Stimulated activated CD4-positive, alpha-beta T cell treated with anti-CD3 and anti-CD28 coated beads, Interleukin-4, amount 100 ng/mL, for 24 hours (primary cell): ENCODE measurements around the gene DOK1.

Experiments used
- DNase-seq: peaks from one replicate; pipeline ENCODE4 v3.0.0-alpha.2; 2020

Gene DOK1

DNA sequence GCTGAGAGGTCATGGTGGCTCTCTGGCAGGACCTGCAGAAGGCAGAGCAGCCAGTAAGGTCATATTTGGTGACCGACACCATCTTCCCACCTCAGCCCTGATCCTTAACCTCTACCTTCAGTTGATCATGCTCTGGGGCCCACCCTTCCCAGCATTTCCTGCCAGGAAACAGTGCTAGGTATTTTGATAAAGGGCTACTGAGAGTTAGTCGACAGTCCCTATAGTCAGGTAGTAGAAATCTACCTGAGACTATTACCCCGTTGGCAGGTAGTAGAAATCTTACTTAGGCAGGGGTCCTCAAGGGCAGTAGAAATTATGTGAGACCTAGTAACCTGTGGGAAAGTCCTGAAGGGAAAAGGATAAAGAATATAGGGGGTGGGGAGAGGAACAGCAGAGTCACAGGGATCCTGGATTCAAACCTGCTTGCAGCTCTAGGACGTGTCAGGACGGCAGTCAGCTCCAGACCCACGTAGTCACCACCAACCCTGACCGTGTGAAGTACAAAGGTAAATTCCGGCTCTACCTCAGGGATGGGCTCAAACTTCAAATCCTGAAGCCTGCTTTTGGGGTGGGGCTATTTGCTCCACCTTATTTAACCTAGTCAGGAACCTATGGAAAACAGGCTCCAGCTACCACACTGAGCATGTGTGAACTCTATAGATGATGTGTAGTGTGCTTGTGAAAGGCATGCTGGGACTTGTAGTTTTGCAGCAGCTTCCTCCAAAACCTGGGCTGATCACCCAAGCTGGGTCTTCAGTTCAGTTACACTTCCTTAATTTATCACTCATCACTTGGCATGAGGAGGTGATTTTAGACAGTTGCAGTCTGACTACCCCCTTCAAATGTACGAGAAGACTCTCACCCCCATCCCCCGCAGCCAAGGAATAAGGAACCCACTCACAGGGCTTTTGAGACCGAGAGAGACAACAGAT, 28.5 kb upstream of the DOK1 start, which contains the start of gene DQX1:
TSS of gene DQX1 (minus strand) at position 515 of the 932 bp plus-strand sequence. CDS start at position 13, 502 bp downstream.
- DNase-seq: no peak

DNA sequence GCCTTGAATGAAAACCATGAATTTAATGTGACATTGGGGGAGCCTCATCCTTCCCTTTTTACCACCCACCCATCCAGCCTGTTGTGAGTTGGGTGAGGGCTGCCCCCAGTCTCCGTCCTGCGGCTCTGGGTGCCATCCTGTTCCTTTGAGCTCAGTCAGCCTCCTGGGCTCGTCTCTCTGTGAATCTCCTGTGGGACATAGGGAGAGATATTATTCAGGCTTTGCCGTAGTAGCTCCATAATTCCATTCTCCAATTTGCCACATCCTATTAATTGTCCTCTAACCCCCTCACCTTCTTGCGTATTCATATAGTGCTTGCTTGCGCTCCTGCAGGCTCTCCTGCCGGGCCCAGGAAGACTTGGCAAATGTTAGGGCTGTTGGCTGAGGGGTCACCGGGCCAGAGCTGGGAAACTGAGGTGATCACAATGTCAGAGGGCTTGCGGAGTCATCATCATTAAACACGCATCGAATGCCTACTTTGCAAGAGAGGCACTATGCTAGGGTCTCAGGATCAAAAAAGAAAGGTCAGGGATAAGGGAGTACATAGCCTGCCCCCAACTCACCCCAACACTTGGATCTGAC, 27.8 kb upstream of the DOK1 start:
- DNase-seq: no peak

DNA sequence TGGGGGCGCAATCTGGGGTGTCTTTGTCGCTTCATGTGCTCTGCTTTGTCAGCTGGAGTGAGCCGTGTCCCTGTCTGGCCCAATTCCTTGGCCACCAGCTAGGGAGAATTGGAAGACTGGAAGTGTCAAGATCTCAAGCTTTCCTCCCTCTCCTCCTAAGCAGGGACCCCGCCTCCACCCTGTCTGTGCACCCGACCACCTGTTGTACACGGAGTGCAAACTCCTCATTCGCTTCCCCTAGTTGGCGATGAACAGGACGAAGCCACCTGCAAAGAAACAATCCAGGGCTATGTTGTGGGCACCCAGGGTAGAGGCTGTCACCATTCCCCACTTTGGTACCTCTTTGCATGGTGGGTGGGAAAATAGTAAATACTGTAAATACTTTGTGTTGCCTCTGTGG, 26.8 kb upstream of the DOK1 start:
- no peak for DNase-seq

DNA sequence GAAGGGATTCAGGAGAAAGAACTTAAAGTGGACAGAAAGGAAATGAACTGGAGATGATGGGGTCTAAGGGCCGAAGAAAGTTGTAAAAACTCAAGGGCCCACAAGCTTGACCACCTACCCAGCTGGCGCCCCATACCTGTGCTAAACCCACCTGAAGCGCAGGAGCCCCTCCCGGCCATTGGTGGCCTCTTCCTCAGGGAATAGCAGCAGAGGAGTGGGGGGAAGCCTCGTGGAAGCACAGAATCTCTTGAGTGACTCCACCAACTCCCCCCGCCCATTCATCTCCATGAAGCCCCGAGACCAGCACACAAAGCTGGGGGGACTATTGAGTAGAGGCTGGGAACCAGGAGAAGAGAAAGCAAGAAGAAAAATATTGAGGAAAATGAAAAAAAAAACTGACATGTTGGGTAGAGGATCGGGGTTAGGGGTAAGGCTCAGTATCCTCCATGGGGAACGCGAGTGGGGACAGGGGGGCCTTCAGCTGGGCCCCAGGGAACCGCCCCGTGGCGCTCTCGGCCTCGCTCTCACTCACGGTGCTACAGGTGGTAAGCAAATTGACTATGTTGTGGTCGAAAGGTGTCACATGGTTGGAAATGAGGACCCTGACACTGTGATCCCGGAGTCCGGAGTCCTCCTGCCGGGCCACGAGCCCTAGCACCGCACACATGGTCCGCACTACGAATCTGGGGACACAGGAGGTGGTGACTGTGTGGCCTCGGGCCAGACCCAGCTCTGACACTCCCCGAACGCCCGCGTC, 25.7 kb upstream of the DOK1 start:
- DNase-seq: no peak

DNA sequence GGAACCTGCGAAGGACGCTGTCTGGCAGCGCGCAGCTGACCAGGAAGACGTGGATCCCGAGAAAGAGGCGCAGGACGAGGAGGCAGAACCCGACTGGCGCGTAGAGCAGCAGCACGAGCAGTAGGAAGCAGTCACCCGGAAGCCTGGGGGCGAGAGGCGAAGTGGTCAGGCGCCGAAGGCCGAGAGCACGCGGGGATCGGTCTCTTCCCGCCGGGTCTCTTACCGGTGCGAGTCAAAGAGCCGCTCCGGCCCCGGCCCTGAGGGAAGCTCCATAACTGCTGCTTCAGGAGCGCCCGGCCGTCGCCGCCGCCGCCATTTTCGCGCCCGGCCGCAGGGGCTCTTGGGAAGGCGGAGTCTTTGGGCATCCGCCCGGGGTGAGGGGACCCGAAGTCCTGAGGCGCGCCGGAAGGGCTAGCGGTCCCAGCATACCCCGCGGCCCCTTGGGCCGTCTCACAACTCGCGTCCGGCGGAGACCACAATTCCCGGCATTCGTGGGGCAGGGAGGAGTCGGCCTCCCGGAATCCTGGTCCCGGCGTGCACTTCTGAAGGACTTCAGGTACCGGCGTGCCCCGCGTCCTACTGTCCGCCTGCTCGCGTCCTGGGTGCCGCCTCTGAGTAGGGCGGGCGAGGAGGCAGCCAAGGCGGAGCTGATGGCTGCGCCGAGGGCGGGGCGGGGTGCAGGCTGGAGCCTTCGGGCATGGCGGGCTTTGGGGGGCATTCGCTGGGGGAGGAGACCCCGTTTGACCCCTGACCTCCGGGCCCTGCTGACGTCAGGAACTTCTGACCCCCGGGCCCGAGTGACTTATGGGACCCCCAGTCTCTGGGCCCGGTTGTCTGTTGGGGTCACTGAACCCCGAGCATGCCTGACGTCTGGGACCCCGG, 24.9 kb upstream of the DOK1 start, which contains the start of the genes AUP1 and HTRA2:
TSS of gene AUP1 (minus strand) at position 350 of the 882 bp plus-strand sequence. CDS start at position 273, 77 bp downstream.
TSS of gene HTRA2 (plus strand) at position 577 of the 882 bp plus-strand sequence. CDS start at position 651, 74 bp downstream.
- peak; percentile 94 for DNase-seq

DNA sequence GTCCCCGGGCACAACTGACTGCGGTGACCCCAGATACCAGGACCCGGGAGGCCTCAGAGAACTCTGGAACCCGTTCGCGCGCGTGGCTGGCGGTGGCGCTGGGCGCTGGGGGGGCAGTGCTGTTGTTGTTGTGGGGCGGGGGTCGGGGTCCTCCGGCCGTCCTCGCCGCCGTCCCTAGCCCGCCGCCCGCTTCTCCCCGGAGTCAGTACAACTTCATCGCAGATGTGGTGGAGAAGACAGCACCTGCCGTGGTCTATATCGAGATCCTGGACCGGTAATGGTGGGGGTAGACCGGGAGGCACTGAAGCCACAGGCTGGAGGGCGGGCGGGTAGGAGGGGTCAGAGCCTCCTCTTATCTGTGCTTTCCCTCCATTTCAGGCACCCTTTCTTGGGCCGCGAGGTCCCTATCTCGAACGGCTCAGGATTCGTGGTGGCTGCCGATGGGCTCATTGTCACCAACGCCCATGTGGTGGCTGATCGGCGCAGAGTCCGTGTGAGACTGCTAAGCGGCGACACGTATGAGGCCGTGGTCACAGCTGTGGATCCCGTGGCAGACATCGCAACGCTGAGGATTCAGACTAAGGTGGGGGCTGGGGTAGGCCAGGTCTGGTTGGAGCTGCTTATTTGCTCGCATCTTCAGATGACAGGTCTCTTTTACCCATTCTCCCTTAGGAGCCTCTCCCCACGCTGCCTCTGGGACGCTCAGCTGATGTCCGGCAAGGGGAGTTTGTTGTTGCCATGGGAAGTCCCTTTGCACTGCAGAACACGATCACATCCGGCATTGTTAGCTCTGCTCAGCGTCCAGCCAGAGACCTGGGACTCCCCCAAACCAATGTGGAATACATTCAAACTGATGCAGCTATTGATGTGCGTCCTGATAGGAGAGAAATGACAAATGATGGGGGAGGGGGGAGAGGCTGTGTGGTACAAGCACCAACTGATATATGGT, 24.0 kb upstream of the DOK1 start:
- DNase-seq: peak; percentile 44

DNA sequence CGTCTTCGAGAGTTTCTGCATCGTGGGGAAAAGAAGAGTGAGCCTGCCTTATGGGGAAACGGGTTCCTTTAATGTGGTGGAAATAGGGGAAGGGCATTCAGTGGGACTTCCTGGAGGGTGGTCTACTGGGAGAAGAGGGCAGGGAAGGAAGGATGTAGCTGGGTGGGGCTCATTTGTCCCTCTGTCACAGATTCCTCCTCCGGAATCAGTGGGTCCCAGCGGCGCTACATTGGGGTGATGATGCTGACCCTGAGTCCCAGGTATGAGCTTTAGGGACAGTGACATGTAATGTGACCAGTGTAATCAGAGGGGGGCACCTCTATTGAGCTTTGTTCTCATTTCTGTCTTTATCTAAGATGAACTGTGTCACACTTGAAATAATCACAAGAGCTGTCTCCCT, 22.9 kb upstream of the DOK1 start:
- no peak for DNase-seq

DNA sequence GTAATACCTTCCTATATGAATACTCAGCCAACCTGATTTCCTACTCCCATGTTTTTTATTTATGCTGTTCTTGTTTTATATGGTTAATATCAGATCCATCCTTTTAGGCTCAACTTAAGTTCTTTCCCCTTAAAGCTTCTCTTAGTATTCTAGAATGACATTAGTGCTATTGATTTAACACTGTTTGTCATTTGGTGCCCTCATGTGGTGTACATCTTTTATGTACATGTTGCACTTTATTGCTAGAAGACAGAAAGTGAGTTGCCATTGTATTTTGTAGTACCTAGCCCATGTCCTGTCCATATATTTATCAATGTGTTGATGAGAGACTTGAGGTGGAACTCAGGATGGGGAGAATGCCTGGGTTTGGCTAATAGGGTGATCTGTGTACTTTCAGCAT, 22.3 kb upstream of the DOK1 start:
- DNase-seq: no peak

DNA sequence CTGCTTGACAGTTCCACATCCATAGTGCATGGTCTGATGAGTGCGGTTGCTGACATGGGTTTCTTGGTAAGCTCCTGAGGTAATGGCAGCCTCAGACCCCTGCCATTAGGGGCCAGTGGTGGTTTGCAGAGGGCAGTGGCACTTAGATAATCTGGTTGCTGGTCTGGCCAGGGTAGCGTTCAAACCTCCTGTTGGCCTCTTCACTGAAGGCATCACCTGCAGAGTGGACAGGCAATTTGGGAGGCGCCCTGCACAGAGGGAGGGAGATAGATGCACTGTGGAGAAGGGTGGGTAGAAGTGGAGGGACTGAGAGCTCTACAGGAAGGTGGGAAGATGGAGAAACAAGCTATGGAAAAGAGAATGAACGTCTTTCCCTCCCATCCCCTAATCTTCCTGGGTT, 21.1 kb upstream of the DOK1 start:
- no peak for DNase-seq

DNA sequence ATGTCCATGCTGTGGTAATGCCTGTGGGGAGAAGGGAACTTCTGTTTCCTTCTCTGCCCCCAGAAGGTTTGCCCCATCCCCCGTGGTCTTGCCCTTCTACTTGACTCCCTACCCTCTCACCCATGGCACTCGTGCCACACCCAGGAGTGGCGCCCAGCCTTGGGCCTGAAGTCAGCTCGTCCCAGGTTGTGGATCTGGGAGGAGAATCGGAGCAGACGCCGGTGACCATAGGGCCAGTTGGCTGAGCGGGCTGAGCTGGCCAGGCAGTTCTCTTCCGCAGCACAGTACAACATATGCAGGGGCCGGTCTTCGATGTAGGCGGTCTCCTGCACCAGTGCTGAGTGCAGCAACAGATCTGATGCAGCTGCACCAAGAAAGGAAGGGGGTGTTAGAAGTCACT, 20.1 kb upstream of the DOK1 start:
- DNase-seq: no peak

DNA sequence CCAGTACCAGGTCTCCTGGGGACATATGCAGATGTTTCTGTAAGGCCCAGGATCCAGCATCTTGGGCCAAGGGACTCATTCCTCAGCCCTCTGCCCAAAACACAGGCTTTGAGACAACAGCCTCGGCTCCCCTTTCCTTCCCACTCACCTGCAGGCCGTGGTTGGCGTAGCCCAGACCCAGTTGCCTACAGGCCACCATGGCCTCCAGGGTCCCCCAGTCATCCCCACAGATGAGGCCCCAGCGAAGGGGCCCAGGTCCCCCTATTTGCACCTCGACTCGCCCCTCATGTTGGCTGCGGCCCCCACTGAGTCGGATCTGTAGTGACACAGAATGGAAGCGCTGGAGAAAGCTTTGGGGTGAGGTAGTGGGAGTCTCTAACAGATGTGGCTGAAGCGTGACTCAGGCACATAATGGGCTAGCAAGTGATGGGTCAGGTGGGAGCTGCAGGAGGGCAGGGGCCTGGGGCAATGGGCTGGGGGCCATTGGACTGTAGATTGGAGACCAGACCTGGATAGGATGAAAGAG, 19.0 kb upstream of the DOK1 start:
- no peak for DNase-seq

DNA sequence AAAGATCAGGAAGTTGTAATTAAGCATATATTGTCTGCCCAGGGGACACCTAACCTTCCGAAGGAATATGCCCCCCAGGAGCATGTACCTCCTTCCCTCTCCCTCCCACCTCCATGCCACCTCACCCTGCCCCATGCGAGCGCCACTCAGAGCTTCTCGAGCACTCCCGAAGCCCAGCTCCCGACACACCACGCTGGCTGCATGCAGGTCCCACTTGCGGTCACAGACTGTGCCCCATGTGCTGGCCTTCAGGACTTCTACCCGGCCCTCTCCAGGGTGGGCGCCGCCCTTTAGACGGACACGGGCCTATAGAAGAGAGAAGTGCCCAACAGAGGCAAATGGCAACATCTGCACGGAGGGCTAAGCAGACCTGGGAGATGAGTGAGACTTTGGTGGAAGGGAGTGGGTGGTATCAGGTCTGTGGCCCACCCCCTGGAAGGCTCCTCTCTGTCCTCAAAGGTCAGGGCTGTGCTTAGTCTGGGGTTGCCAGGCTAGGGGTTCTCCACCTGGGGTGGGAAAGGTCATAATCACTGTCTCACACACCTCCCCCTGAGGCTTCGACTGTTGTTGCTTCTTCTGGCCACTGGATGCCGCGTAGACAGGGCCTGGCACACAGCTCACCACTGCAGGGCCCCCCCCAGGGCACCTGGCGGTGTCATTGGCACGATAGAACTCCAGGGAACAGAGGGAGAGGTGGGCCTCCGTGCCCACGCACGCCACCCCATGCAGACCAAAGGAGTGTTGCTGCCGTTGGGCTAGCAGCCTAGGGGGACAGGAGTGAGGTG, 18.2 kb upstream of the DOK1 start:
- no peak for DNase-seq

DNA sequence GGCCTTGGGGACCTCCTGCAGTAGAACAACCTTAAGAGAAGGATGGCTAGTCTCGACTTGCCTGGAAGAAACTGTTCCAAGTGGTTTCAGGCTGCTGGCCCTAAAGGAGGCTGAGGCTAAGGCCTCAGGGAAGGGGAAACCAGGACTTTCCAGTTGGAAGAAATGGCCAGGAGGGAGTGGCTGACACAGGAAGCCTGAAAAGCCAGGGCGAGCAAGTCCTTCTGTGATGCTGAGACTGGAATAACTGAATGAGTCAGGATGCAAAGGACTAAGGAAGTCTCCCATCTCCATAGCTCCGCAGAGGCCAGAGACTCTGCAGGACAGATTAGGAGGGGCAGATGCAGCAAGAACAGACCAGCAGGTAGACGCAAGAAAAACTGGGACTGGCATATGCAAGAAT, 17.4 kb upstream of the DOK1 start:
- DNase-seq: no peak

DNA sequence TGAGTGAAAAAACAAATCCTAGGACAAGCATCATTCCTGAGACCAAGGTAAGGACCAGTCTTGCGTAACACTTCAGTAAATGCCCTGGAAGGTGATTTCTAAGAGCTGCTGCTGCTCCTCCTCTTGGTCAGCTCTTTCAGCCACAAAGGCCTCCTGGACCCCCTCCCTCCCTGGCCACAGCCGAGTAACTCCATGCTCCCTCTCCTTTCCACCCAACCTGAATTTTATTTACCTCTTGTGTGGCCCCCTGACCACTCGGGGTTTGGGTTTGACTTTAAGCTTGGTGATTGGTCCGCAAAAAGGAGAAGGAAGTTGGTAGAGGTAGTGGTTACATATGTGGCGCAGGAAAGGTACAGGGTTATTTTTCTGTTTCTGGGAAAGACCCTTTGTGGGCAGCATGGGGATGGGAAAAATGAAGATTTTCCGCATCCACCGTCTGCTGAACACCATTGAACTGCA, 15.6 kb upstream of the DOK1 start:
- DNase-seq: no peak

DNA sequence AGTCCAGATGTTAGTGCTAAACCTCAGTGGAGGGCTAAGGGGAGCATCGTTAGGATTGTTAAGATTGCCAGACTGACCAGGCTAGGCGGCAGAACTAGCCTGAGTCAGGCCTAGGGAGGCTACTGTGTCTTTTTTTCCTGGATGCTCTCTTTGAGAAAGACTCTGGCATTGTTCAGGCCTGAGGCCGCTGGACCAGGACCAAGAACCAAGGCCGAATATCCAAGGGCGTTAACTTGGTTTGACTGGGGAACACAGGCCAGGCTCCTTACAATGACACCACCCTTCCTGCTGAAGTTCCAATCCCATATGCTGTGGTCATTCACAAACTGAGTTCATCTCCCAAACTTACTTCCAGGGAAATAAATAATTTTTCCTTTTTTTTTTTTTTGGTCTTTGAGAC, 14.2 kb upstream of the DOK1 start:
- no peak for DNase-seq

DNA sequence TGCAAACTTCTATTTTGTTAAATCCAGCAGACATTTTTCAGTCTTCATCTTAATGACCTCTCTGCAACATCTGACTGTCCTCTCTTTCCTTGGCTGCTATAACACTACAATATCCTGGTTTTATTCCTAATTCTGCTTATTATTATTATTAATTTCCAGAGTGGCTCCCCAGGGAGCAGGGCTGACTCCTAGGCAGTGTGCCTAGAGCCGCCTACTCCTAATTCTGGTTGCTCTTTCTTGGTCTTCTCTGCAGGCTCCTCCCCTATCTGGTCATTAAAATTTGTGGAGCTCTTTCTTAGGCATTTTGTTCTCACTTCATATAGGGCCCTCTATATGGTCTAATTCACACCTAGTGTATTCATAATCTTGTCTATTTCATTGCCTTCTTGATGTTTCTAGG, 11.5 kb upstream of the DOK1 start:
- no peak for DNase-seq

DNA sequence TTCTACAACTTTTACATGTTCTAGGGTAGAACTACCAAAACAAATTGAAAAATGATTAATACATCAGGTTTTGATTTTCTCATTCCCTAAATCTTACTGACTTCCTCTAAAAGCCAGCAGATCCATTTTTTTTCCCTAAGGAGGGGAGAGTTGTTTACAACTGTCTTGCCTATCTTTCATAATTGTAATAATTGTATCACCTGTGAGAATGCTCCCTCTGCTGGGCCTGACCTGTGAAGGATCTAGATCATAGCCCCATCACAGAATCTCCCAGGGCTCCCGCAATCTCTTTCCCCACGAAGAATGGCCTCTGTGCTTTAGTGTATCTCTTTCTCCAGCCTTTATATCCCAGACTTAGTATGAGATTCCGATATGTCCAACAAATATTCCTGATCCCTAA, 9.9 kb upstream of the DOK1 start:
- no peak for DNase-seq

DNA sequence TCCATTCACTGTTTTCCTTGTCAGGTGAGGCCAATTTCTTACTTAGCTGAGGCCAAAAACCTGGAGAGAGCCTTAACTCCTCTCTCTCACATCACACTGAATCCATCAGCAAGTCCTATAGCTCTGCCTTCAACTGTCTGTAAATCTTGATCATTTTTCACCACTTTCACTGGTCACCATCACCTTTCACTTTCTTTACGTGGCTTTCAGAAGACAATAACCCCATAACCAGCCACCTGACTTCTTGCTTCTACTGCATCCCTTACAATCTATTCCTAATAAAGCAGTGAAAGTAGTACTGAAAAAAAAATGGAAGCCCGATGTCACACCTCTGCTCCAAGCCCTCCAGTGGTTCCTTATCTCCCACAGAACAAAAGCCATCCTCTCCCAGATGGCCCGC, 8.5 kb upstream of the DOK1 start:
- DNase-seq: no peak

DNA sequence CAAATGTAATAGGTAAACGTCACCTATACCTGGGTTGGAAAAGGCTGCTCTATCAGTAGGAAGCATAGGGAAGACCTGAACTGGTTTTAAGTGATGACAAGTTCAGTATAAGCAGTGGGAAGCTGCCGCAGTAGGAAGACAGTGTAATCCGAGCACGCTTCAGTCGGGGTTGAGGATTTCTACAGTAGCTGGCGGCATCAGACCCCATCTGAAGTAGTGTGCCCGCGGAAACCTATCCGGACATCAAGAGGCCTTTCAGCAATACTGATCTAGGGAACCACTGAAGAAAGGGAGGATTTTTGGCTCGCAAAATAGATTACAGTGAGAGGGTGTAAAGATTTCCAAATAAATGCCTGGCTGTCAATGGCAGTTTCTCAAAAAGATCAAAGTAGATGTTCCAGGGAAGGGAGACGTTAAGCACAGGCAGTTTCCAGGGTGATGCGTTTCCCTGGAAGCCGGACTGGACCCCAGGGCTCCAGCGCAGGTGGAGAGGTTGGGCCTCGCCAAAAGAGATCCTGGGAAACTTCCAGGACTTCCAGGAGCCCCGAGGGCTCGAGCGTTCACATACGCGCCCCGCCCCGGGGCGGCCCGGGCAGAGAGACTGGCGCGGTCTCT, 6.1 kb upstream of the DOK1 start:
- no peak for DNase-seq
